ENCODE results near the gene MT1E.
"Not testable (repeated sequence)": the region's sequence is repeated elsewhere in the genome, so short reads cannot be mapped to it uniquely, and the experiment has no call there.

Gene MT1E

GRCh38 chr16:56647641-56648431, 22.3 kb downstream of the MT1E start:
- no peak for DNase-seq (ENCODE audit: low spot score)

- DNase-seq (ENCODE audit: low spot score) = no peak
These were observed 23.7 kb downstream of the MT1E start for GRCh38 chr16:56649271-56649670.

- DNase-seq (ENCODE audit: low spot score) = no peak
These were observed 24.2 kb downstream of the MT1E start for GRCh38 chr16:56649820-56650219.

GRCh38 chr16:56651586-56651985, 26.0 kb downstream of the MT1E start, which contains the start of gene MT1B:
TSS of gene MT1B (plus strand) at chr16:56651886. CDS start at chr16:56651954, 68 bp downstream.
- no peak for DNase-seq (ENCODE audit: low spot score)

- no peak for DNase-seq (ENCODE audit: low spot score)
These were observed 27.0 kb downstream of the MT1E start for GRCh38 chr16:56652600-56652999.

GRCh38 chr16:56653218-56653617, 27.6 kb downstream of the MT1E start:
- no peak for DNase-seq (ENCODE audit: low spot score)

- DNase-seq (ENCODE audit: low spot score) = no peak
These were observed 32.2 kb downstream of the MT1E start, which contains the start of gene MT1F for GRCh38 chr16:56657555-56658326. TSS of gene MT1F (plus strand) at chr16:56657959. CDS start at chr16:56658059, 100 bp downstream.

GRCh38 chr16:56658327-56658875, 32.8 kb downstream of the MT1E start:
- no peak for DNase-seq (ENCODE audit: low spot score)

GRCh38 chr16:56662357-56663354, 37.1 kb downstream of the MT1E start:
- DNase-seq (ENCODE audit: low spot score) = no peak

GRCh38 chr16:56664506-56664905, 38.9 kb downstream of the MT1E start:
- no peak for DNase-seq (ENCODE audit: low spot score)

GRCh38 chr16:56665286-56666261, 40.0 kb downstream of the MT1E start:
- not testable (repeated sequence) for DNase-seq (ENCODE audit: low spot score)

GRCh38 chr16:56667581-56668571, 42.3 kb downstream of the MT1E start, which contains the start of gene MT1G:
TSS of gene MT1G (minus strand) at chr16:56668065. CDS start at chr16:56667993, 72 bp downstream.
- no peak for DNase-seq (ENCODE audit: low spot score)

- no peak for DNase-seq (ENCODE audit: low spot score)
These were observed 43.6 kb downstream of the MT1E start, which contains the start of gene MT1H for GRCh38 chr16:56669005-56669839. TSS of gene MT1H (plus strand) at chr16:56669814. CDS start at chr16:56669885, 71 bp downstream.

GRCh38 chr16:56669840-56670619, 44.4 kb downstream of the MT1E start:
- DNase-seq (ENCODE audit: low spot score) = no peak

GRCh38 chr16:56670620-56670934, 45.0 kb downstream of the MT1E start:
- no peak for DNase-seq (ENCODE audit: low spot score)

- not testable (repeated sequence) for DNase-seq (ENCODE audit: low spot score)
These were observed 46.1 kb downstream of the MT1E start for GRCh38 chr16:56671691-56672090.

GRCh38 chr16:56672171-56672570, 46.6 kb downstream of the MT1E start:
- not testable (repeated sequence) for DNase-seq (ENCODE audit: low spot score)

All from COLO829 (cell line).